H1 (cell line): ENCODE data around the gene RAD51B. TPM values are rescaled to one million over a fixed set of nuclear protein-coding genes. Genes with fewer than 3 reads are reported as not detected.

ENCODE experiments used
- CTCF ChIA-PET: fragments of 300-600 bp; sonication (Branson Sonifier 250); formaldehyde crosslinking; loops from one replicate; lab custom pipeline; 2021; ENCODE audit not compliant: partially characterized antibody; lab: Charles Lee
- POLR2A ChIA-PET: fragments of 300-600 bp; sonication (Branson Sonifier 250); formaldehyde crosslinking; loops from one replicate; lab custom pipeline; 2021; ENCODE audit warnings: inconsistent platforms; ENCODE audit not compliant: partially characterized antibody; lab: Charles Lee
- DNase-seq, 2 experiments: peaks; one replicate each; pipeline versions ENCODE4 v3.0.0 to v3.0.0-alpha.2; 2010 to 2022; ENCODE audit warnings: low spot score in 2 of 2, low read depth in 1 of 2, mixed read lengths in 1 of 2
- FAIRE-seq: peaks from 2 replicates; lab custom pipeline; 2011; peaks lifted over from hg19 to GRCh38; lab: Jason Lieb, UNC
- H2AFZ ChIP-seq: 2 replicates; pipeline ENCODE4 v1.8.1; 2012; ENCODE audit warnings: low read length, inconsistent platforms
- H2AK5ac ChIP-seq: 2 replicates; pipeline ENCODE4 v1.6.1; 2013; ENCODE audit warnings: low read depth, low read length
- H2BK120ac ChIP-seq: replicated peaks from 2 replicates; pipeline ENCODE3; 2013; ENCODE audit warnings: low read depth, low read length, inconsistent platforms
- H2BK12ac ChIP-seq: 2 replicates; pipeline ENCODE4 v1.6.1; 2013; ENCODE audit warnings: low read depth, low read length
- H2BK15ac ChIP-seq: 2 replicates; pipeline ENCODE4 v1.6.1; 2013; ENCODE audit warnings: low read length
- H2BK20ac ChIP-seq: 2 replicates; pipeline ENCODE4 v1.6.1; 2013; ENCODE audit warnings: low read length
- H2BK5ac ChIP-seq: 2 replicates; pipeline ENCODE4 v1.6.1; 2013; ENCODE audit warnings: low read depth, low read length
- H3K14ac ChIP-seq: 2 replicates; pipeline ENCODE4 v1.6.1; 2013; ENCODE audit warnings: inconsistent platforms; ENCODE audit not compliant: insufficient read length
- H3K18ac ChIP-seq: 2 replicates; pipeline ENCODE4 v1.6.1; 2013; ENCODE audit warnings: low read length; ENCODE audit errors: extremely low read depth
- H3K23ac ChIP-seq: 2 replicates; pipeline ENCODE4 v1.6.1; 2013; ENCODE audit warnings: inconsistent platforms; ENCODE audit not compliant: insufficient read length
- H3K23me2 ChIP-seq: 2 replicates; pipeline ENCODE4 v1.6.1; 2013; ENCODE audit warnings: low read depth, low read length
- H3K27ac ChIP-seq: 2 replicates; pipeline ENCODE4 v1.6.1; 2011; ENCODE audit warnings: low read depth, low read length, inconsistent platforms
- H3K27me3 ChIP-seq, 4 experiments: replicated peaks in 1 of 4; 1 replicate in 1 of 4; 2 replicates in 3 of 4; pipeline versions ENCODE4 v1.6.1 to v1.8.1; 2011 to 2013; ENCODE audit warnings: low read length in 3 of 4, mild to moderate bottlenecking in 3 of 4, inconsistent platforms in 2 of 4, mixed read lengths in 2 of 4, moderate library complexity in 1 of 4; ENCODE audit not compliant: control insufficient read depth in 3 of 4, insufficient read depth in 3 of 4; ENCODE audit errors: extremely low read depth in 1 of 4
- H3K36me3 ChIP-seq, 4 experiments: 2 replicates each; pipeline versions ENCODE4 v1.6.1 to v1.8.1; 2011 to 2013; ENCODE audit warnings: mild to moderate bottlenecking in 4 of 4, low read length in 3 of 4, moderate library complexity in 2 of 4, control low read depth in 1 of 4, inconsistent platforms in 1 of 4; ENCODE audit not compliant: insufficient read depth in 4 of 4, control insufficient read depth in 2 of 4
- H3K4ac ChIP-seq: replicated peaks from 2 replicates; pipeline ENCODE3; 2013; ENCODE audit warnings: low read length, low read depth, mixed read lengths, inconsistent platforms; ENCODE audit not compliant: insufficient read length
- H3K4me1 ChIP-seq, 4 experiments: replicated peaks in 1 of 4; 1 replicate in 1 of 4; 2 replicates in 3 of 4; pipeline versions ENCODE4 v1.6.1 to v1.8.1; 2011 to 2013; ENCODE audit warnings: low read length in 3 of 4, inconsistent platforms in 2 of 4, mixed read lengths in 1 of 4; ENCODE audit not compliant: insufficient read depth in 4 of 4, control insufficient read depth in 3 of 4
- H3K4me2 ChIP-seq, 2 experiments: 2 replicates each; pipeline versions ENCODE4 v1.6.1 to v1.8.1; 2011 to 2013; ENCODE audit warnings: low read depth in 2 of 2, low read length in 2 of 2, control low read depth in 1 of 2, inconsistent platforms in 1 of 2, mild to moderate bottlenecking in 1 of 2; ENCODE audit not compliant: insufficient read depth in 1 of 2
- H3K4me3 ChIP-seq, 4 experiments: fragments of 200-600, 300-600 bp in 1 of 4; sonication (generic), shearing (Covaris generic), sonication (Bioruptor Twin) in 1 of 4; 2 replicates each; pipeline versions ENCODE4 v1.5.1 to v1.8.1; 2011 to 2016; ENCODE audit warnings: low read length in 4 of 4, low read depth in 3 of 4, control low read depth in 2 of 4, inconsistent platforms in 2 of 4, mild to moderate bottlenecking in 2 of 4, mixed read lengths in 1 of 4, moderate library complexity in 1 of 4; ENCODE audit not compliant: insufficient read depth in 2 of 4; ENCODE audit errors: extremely low read depth in 1 of 4
- H3K56ac ChIP-seq: replicated peaks from 2 replicates; pipeline ENCODE3; 2013; ENCODE audit warnings: low read depth, mild to moderate bottlenecking, mixed read lengths, low read length, inconsistent platforms; ENCODE audit not compliant: insufficient read length
- H3K79me1 ChIP-seq: 2 replicates; pipeline ENCODE4 v1.6.1; 2013; ENCODE audit warnings: low read depth, low read length, control low read depth
- H3K79me2 ChIP-seq, 2 experiments: 2 replicates each; pipeline versions ENCODE4 v1.6.1 to v1.8.1; 2012 to 2013; ENCODE audit warnings: low read length in 2 of 2, mild to moderate bottlenecking in 2 of 2, inconsistent platforms in 1 of 2; ENCODE audit not compliant: insufficient read depth in 2 of 2, control insufficient read depth in 1 of 2
- H3K9ac ChIP-seq, 4 experiments: replicated peaks in 1 of 4; 1 replicate in 1 of 4; 2 replicates in 3 of 4; pipeline versions ENCODE4 v1.6.1 to v1.8.1; 2011 to 2013; ENCODE audit warnings: low read depth in 3 of 4, low read length in 3 of 4, control low read depth in 2 of 4, mild to moderate bottlenecking in 2 of 4, moderate library complexity in 2 of 4, inconsistent platforms in 1 of 4; ENCODE audit errors: extremely low read depth in 1 of 4
- H3K9me3 ChIP-seq, 2 experiments: 2 replicates each; pipeline versions ENCODE4 v1.6.1 to v1.8.1; 2012 to 2013; ENCODE audit warnings: mild to moderate bottlenecking in 2 of 2, moderate library complexity in 2 of 2, control low read depth in 1 of 2, inconsistent platforms in 1 of 2, low read depth in 1 of 2, low read length in 1 of 2, mixed read lengths in 1 of 2; ENCODE audit not compliant: insufficient read depth in 2 of 2
- H4K20me1 ChIP-seq, 2 experiments: replicated peaks in 1 of 2; 2 replicates each; pipeline versions ENCODE3 to v1.8.1; 2011 to 2013; ENCODE audit warnings: inconsistent platforms in 2 of 2, low read length in 2 of 2, mild to moderate bottlenecking in 1 of 2; ENCODE audit not compliant: insufficient read depth in 2 of 2, control insufficient read depth in 1 of 2
- H4K5ac ChIP-seq: 2 replicates; pipeline ENCODE4 v1.6.1; 2013; ENCODE audit warnings: low read length, low read depth, mixed read lengths, inconsistent platforms; ENCODE audit not compliant: insufficient read length
- H4K8ac ChIP-seq: 2 replicates; pipeline ENCODE4 v1.8.0; 2013; ENCODE audit warnings: mild to moderate bottlenecking, moderate library complexity, low read length, inconsistent platforms; ENCODE audit not compliant: insufficient read depth; ENCODE audit errors: extremely low read depth
- H4K91ac ChIP-seq: replicated peaks from 2 replicates; pipeline ENCODE3; 2013; ENCODE audit warnings: low read length, mixed read lengths, inconsistent platforms; ENCODE audit not compliant: insufficient read length
- BACH1 ChIP-seq: IDR thresholded peaks from 2 replicates; pipeline ENCODE4 v1.6.1; 2012; ENCODE audit warnings: low read length, improper control_type of control experiment
- BRCA1 ChIP-seq: IDR thresholded peaks from 2 replicates; pipeline ENCODE4 v1.6.1; 2012; ENCODE audit warnings: low read depth, low read length, improper control_type of control experiment
- CEBPB ChIP-seq: IDR thresholded peaks from 2 replicates; pipeline ENCODE4 v1.6.1; 2012; ENCODE audit warnings: low read depth, low read length
- EZH2 ChIP-seq: fragments of 200-600 bp; sonication (generic); IDR thresholded peaks from 2 replicates; pipeline ENCODE4 v1.7.1; 2012; ENCODE audit warnings: low read depth, mild to moderate bottlenecking, moderate library complexity, low read length, inconsistent platforms; ENCODE audit not compliant: severe bottlenecking
- POLR2AphosphoS5 ChIP-seq: IDR thresholded peaks from 2 replicates; pipeline ENCODE4 v1.6.1; 2011; ENCODE audit warnings: low read depth, low read length
- SP1 ChIP-seq: IDR thresholded peaks from 2 replicates; pipeline ENCODE4 v1.6.1; 2011; ENCODE audit warnings: low read depth, low read length
- SRF ChIP-seq: IDR thresholded peaks from 2 replicates; pipeline ENCODE4 v1.6.1; 2011; ENCODE audit warnings: mild to moderate bottlenecking, low read depth, low read length, moderate library complexity
- SUZ12 ChIP-seq: fragments of 200-600 bp; sonication (generic); IDR thresholded peaks from 2 replicates; pipeline ENCODE4 v1.6.1; 2012; ENCODE audit warnings: mild to moderate bottlenecking, inconsistent platforms, low read length, moderate library complexity, mixed read lengths
- WGBS, 2 experiments: shearing (Covaris generic) in 1 of 2; methylation state at CpG; one replicate each; pipeline versions ENCODE4 v1.1.6 to v1.1.7; 2013 to 2015; ENCODE audit warnings: low lambda C conversion rate in 2 of 2, mixed read lengths in 2 of 2, inconsistent platforms in 1 of 2, low coverage in 1 of 2, missing lambda C conversion rate in 1 of 2; ENCODE audit not compliant: insufficient replicate concordance in 2 of 2, insufficient coverage in 1 of 2, insufficient read length in 1 of 2; ENCODE audit errors: extremely low coverage in 1 of 2, missing lambda C conversion rate in 1 of 2; 5-methylcytosine and 5-hydroxymethylcytosine counted together
- polyA plus RNA-seq, 7 experiments: library from polyadenylated mRNA; depleted of rRNA in 3 of 7; stranded (reverse) in 5 of 7; unstranded in 2 of 7; fragments of >200 nt in 5 of 7; fragments of 200-250 nt in 2 of 7; gene quantifications; 1 replicate in 5 of 7; 2 replicates in 1 of 7; 4 replicates in 1 of 7; pipeline versions ENCODE4 v1.2.1 to v1.2.3, GENCODE V29; 2011 to 2013; ENCODE audit warnings: missing spikeins in 2 of 7, mixed read lengths in 2 of 7
- total RNA-seq: library from RNA; stranded (reverse); fragmentation: NEBNext Ultra II Directional; extraction: Animal tissue kit (Norgen Biotek cat#: 25700); gene quantifications from 2 replicates; pipeline ENCODE4 v1.2.1, GENCODE V29; 2021

Gene RAD51B
- total and polyA plus RNA-seq, 2 of the 8 experiments (the other 6 are each of a cell fraction or from before 2014, with no cell fraction given), result 3.9 to 14.9 TPM

DNA sequence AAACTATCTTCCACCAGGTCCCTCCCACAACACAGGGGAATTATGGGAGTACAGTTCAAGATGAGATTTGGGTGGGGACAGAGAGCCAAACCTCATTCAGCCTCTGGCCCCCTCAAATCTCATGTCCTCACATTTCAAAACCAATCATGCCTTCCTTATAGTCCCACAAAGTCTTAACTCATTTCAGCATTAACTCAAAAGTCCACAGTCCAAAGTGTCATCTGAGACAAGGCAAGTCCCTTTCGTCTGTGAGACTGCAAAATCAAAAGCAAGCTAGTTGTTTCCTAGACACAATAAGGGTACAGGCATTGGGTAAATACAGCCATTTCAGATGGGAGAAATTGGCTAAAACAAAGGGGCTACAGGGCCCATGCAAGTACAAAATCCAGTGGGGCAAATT is 147.6 kb downstream of the RAD51B start:
- TF ChIP-seq SRF (no peak), BACH1 (no peak), EZH2 (no peak), SUZ12 (no peak), POLR2AphosphoS5 (no peak), SP1 (no peak), CEBPB (no peak), BRCA1 (no peak)
- no peaks in the 10 kb centered on the region for H3K79me1 ChIP-seq
- no peak overlapping the region for H3K4me2 ChIP-seq
- no peak overlapping the region for H3K9ac ChIP-seq
- DNase-seq, result no peak
- peaks cover 0 to 13% (median 2%) of the 10 kb centered on the region in 4 experiments; a peak in 1 of 8 replicates for H3K36me3 ChIP-seq
- peaks cover 0 to 10% (median 2%) of the 10 kb centered on the region in 4 experiments; a peak in 1 of 7 replicates for H3K4me1 ChIP-seq
- H2AK5ac ChIP-seq, result no peak overlapping the region
- H3K27me3 ChIP-seq, result no peaks in the 10 kb centered on the region
- no peak overlapping the region for H3K4me3 ChIP-seq
- no peak overlapping the region for H2BK12ac ChIP-seq
- H2BK120ac ChIP-seq, result no peak overlapping the region
- H3K4ac ChIP-seq, result no peak overlapping the region
- no peak overlapping the region for H3K56ac ChIP-seq
- no peaks in the 10 kb centered on the region for H3K23me2 ChIP-seq
- H4K5ac ChIP-seq, result no peak overlapping the region
- no peak overlapping the region for H2BK15ac ChIP-seq
- H4K20me1 ChIP-seq, result no peaks in the 10 kb centered on the region
- peaks cover 11 to 22% of the 10 kb centered on the region in 2 experiments; a peak in 2 of 4 replicates for H3K9me3 ChIP-seq
- no peaks in the 10 kb centered on the region for H3K79me2 ChIP-seq
- POLR2A ChIA-PET, result interaction anchor here (0.9 kb wide), 1 partner anchor 11 kb away, joined by 3 read pairs; no protein-coding TSS in a partner anchor
- H4K91ac ChIP-seq, result no peak overlapping the region
- no peak overlapping the region for H3K14ac ChIP-seq
- H4K8ac ChIP-seq, result no peak overlapping the region
- H3K27ac ChIP-seq, result no peak overlapping the region
- WGBS, 2 experiments, result 90% methylated on average over 1 of the region's 1 CpG; no CpG with 5 or more reads in 1 of the 2 experiments
- H3K18ac ChIP-seq, result no peak overlapping the region
- H3K23ac ChIP-seq, result no peak overlapping the region
- H2AFZ ChIP-seq, result no peak overlapping the region
- CTCF ChIA-PET, result interaction anchor here (0.7 kb wide), 1 partner anchor 323 kb away, joined by 3 read pairs; no protein-coding TSS in a partner anchor
- no peak overlapping the region for H2BK5ac ChIP-seq
- no peak for FAIRE-seq
- no peak overlapping the region for H2BK20ac ChIP-seq
